HEK293T (cell line): ENCODE data around the gene DCANP1.

Experiments
- CTCF ChIA-PET: fragments of 350-600 bp; formaldehyde crosslinking; extraction: SDS; loops from one replicate; lab custom pipeline; 2021; ENCODE audit warnings: antibody characterized with exemption, inconsistent platforms; lab: Yijun Ruan, JAX
- POLR2A ChIA-PET: fragments of 350-600 bp; formaldehyde crosslinking; extraction: SDS; loops from one replicate; lab custom pipeline; 2020; ENCODE audit warnings: antibody characterized with exemption, inconsistent platforms; lab: Yijun Ruan, JAX
- DNase-seq: peaks from one replicate; pipeline ENCODE4 v3.0.0; 2012; ENCODE audit warnings: mixed read lengths; ENCODE audit errors: extremely low spot score
- ARNT ChIP-seq: fragments of 450-650 bp; IDR thresholded peaks from 2 replicates; pipeline ENCODE4 v1.6.1; 2017; ENCODE audit warnings: mild to moderate bottlenecking
- BHLHE40 ChIP-seq: fragments of 450-650 bp; IDR thresholded peaks from 2 replicates; pipeline ENCODE4 v1.6.1; 2016; ENCODE audit warnings: mild to moderate bottlenecking, moderate library complexity, borderline replicate concordance
- CTBP1 ChIP-seq: fragments of 450-650 bp; IDR thresholded peaks from 2 replicates; pipeline ENCODE4 v1.6.1; 2016; ENCODE audit warnings: borderline replicate concordance
- ELF4 ChIP-seq: fragments of 450-650 bp; IDR thresholded peaks from 2 replicates; pipeline ENCODE4 v1.6.1; 2017; ENCODE audit warnings: antibody characterized with exemption
- FOXA1 ChIP-seq: fragments of 450-650 bp; IDR thresholded peaks from 2 replicates; pipeline ENCODE4 v1.6.1; 2016; ENCODE audit warnings: mild to moderate bottlenecking
- FOXK2 ChIP-seq: fragments of 450-650 bp; IDR thresholded peaks from 2 replicates; pipeline ENCODE4 v1.6.1; 2016; ENCODE audit warnings: mild to moderate bottlenecking
- FOXM1 ChIP-seq: fragments of 450-650 bp; IDR thresholded peaks from 2 replicates; pipeline ENCODE4 v1.6.1; 2017; ENCODE audit warnings: mild to moderate bottlenecking, borderline replicate concordance
- HDGF ChIP-seq: fragments of 450-650 bp; IDR thresholded peaks from 2 replicates; pipeline ENCODE4 v1.6.1; 2017; ENCODE audit warnings: antibody characterized with exemption, borderline replicate concordance
- L3MBTL2 ChIP-seq: fragments of 450-650 bp; conservative IDR thresholded peaks from 2 replicates; pipeline ENCODE4 v1.6.1; 2016; ENCODE audit warnings: mild to moderate bottlenecking
- LEF1 ChIP-seq: fragments of 450-650 bp; IDR thresholded peaks from 2 replicates; pipeline ENCODE4 v1.6.1; 2017; ENCODE audit warnings: mild to moderate bottlenecking, borderline replicate concordance
- NFRKB ChIP-seq: fragments of 450-650 bp; IDR thresholded peaks from 2 replicates; pipeline ENCODE4 v1.6.1; 2016; ENCODE audit warnings: mild to moderate bottlenecking, moderate library complexity
- PKNOX1 ChIP-seq: fragments of 450-650 bp; IDR thresholded peaks from 2 replicates; pipeline ENCODE4 v1.6.1; 2016
- SP1 ChIP-seq: fragments of 450-650 bp; IDR thresholded peaks from 2 replicates; pipeline ENCODE4 v1.6.1; 2017
- SUZ12 ChIP-seq: fragments of 450-650 bp; IDR thresholded peaks from 2 replicates; pipeline ENCODE4 v1.6.1; 2016; ENCODE audit warnings: mild to moderate bottlenecking
- TARDBP ChIP-seq: fragments of 450-650 bp; IDR thresholded peaks from 2 replicates; pipeline ENCODE4 v1.6.1; 2016
- ZNF384 ChIP-seq: fragments of 450-650 bp; IDR thresholded peaks from 2 replicates; pipeline ENCODE4 v1.6.1; 2016

DCANP1 gene

GRCh38 chr5:135440916-135441315, 6.2 kb downstream of the DCANP1 start:
- no peak for TF ChIP-seq ARNT
- TF ChIP-seq BHLHE40, result no peak
- TF ChIP-seq TARDBP, result no peak
- TF ChIP-seq ELF4, result no peak
- TF ChIP-seq PKNOX1, result no peak
- no peak for TF ChIP-seq L3MBTL2
- TF ChIP-seq FOXK2, result no peak
- TF ChIP-seq FOXA1, result no peak
- no peak for TF ChIP-seq LEF1
- TF ChIP-seq SP1, result no peak
- TF ChIP-seq HDGF, result no peak
- no peak for TF ChIP-seq FOXM1
- no peak for TF ChIP-seq SUZ12
- TF ChIP-seq ZNF384, result no peak
- no peak for DNase-seq
- CTCF ChIA-PET, result interaction anchor here (0.6 to 2.3 kb wide), 4 partner anchors 15 to 25 kb away, joined by 3 to 8 read pairs (median 4); no protein-coding TSS in a partner anchor
- POLR2A ChIA-PET, result no interaction called here

GRCh38 chr5:135439231-135440205, 7.6 kb downstream of the DCANP1 start:
- TF ChIP-seq ARNT, result no peak
- TF ChIP-seq HDGF, result no peak
- no peak for TF ChIP-seq ZNF384
- no peak for TF ChIP-seq BHLHE40
- TF ChIP-seq TARDBP, result no peak
- no peak for DNase-seq
- ChIA-PET CTCF (interaction anchor here (1.2 to 2.5 kb wide), 6 partner anchors 9 to 27 kb away, joined by 3 to 13 read pairs (median 6); no protein-coding TSS in a partner anchor), POLR2A (no interaction called here)

- ChIA-PET CTCF (interaction anchor here (0.5 to 2.5 kb wide), 4 partner anchors 10 to 28 kb away, joined by 4 to 13 read pairs (median 5); no protein-coding TSS in a partner anchor), POLR2A (no interaction called here)
Observed at GRCh38 chr5:135438636-135439221, 8.4 kb downstream of the DCANP1 start.

GRCh38 chr5:135437796-135438560, 9.2 kb downstream of the DCANP1 start:
- TF ChIP-seq FOXK2, result no peak
- TF ChIP-seq PKNOX1, result no peak
- no peak for DNase-seq
- CTCF ChIA-PET, result interaction anchor here (0.5 to 2.5 kb wide), 5 partner anchors 11 to 28 kb away, joined by 3 to 13 read pairs (median 6); no protein-coding TSS in a partner anchor
- POLR2A ChIA-PET, result no interaction called here

More at GRCh38 chr5:135438636-135439221, 8.4 kb downstream of the DCANP1 start:
- TF ChIP-seq NFRKB, result no peak
- no peak for TF ChIP-seq BHLHE40
- TF ChIP-seq FOXA1, result no peak
- DNase-seq, result no peak

- no peak for DNase-seq
- ChIA-PET POLR2A (no interaction called here), CTCF (interaction anchor here (0.6 to 2.5 kb wide), 5 partner anchors 11 to 129 kb away, joined by 3 to 13 read pairs (median 4); no protein-coding TSS in a partner anchor)
- no peak for TF ChIP-seq ARNT
- no peak for TF ChIP-seq SUZ12
- no peak for TF ChIP-seq FOXA1
- TF ChIP-seq CTBP1, result no peak
- no peak for TF ChIP-seq FOXM1
- TF ChIP-seq NFRKB, result no peak
- TF ChIP-seq BHLHE40, result no peak
- TF ChIP-seq SP1, result no peak
- no peak for TF ChIP-seq LEF1
- no peak for TF ChIP-seq PKNOX1
- no peak for TF ChIP-seq ZNF384
- TF ChIP-seq FOXK2, result no peak
- no peak for TF ChIP-seq HDGF
- no peak for TF ChIP-seq L3MBTL2
- no peak for TF ChIP-seq ELF4
- TF ChIP-seq TARDBP, result no peak
Observed at GRCh38 chr5:135437422-135437795, 9.7 kb downstream of the DCANP1 start.
